Omental fat pad (tissue), 4 donors: Measurements from ENCODE around the gene CSAD. TPM values are rescaled to one million over a fixed set of nuclear protein-coding genes. Genes with fewer than 3 reads are reported as not detected.

Experiments
- ATAC-seq: fragments of 150-250 bp; one replicate; pipeline ENCODE4 v1.9.1; 2016; ENCODE audit warnings: mild to moderate bottlenecking, moderate library complexity; ENCODE audit not compliant: low FRiP score
- DNase-seq: peaks from one replicate; pipeline ENCODE4 v3.0.0-alpha.2; 2019; ENCODE audit warnings: low spot score
- CTCF ChIP-seq, 3 donors: fragments of 450-650 bp; IDR thresholded peaks; one replicate each; pipeline ENCODE4 v1.5.1; 2016 to 2017; ENCODE audit warnings: antibody characterized with exemption in 3 of 3, mild to moderate bottlenecking in 3 of 3, moderate library complexity in 2 of 3
- total RNA-seq, 4 donors: library from RNA; depleted of rRNA; stranded (reverse); fragments of >200 nt; gene quantifications; one replicate each; pipeline ENCODE4 v1.1.0, GENCODE V29; 2016

Gene CSAD
- total RNA-seq, 4 donors from 2014 or later, result 71.1 to 118 (median 81.7) TPM

GRCh38 chr12:53123578-53124351 lies 57.0 kb downstream of the CSAD start:
- ATAC-seq (no peak), DNase-seq (no peak)
- TF ChIP-seq CTCF (IDR thresholded peaks at IDR 0.05), result no peak

GRCh38 chr12:53122961-53123468 lies 57.7 kb downstream of the CSAD start:
- no peak for TF ChIP-seq CTCF (IDR thresholded peaks at IDR 0.05)
- DNase-seq (no peak), ATAC-seq (no peak)

- DNase-seq (no peak), ATAC-seq (no peak)
These were observed 59.8 kb downstream of the CSAD start for GRCh38 chr12:53120685-53121525.

GRCh38 chr12:53118751-53119300 lies 61.9 kb downstream of the CSAD start:
- DNase-seq, result no peak
- TF ChIP-seq CTCF (IDR thresholded peaks at IDR 0.05), result no peak
- no peak for ATAC-seq

More at GRCh38 chr12:53120685-53121525, 59.8 kb downstream of the CSAD start:
- TF ChIP-seq CTCF (IDR thresholded peaks at IDR 0.05), result no peak

GRCh38 chr12:53115891-53116648 lies 64.7 kb downstream of the CSAD start:
- no peak for TF ChIP-seq CTCF (IDR thresholded peaks at IDR 0.05)
- DNase-seq (no peak), ATAC-seq (no peak)

- TF ChIP-seq CTCF (IDR thresholded peaks at IDR 0.05), result no peak
- ATAC-seq, result no peak
- no peak for DNase-seq
These were observed 65.4 kb downstream of the CSAD start for GRCh38 chr12:53115112-53115890.
